ENCODE measurements around the gene DDX39B.
"Not testable (repeated sequence)": the region's sequence is repeated elsewhere in the genome, so short reads cannot be mapped to it uniquely, and the experiment has no call there.

- TF ChIP-seq, protein P1, sequence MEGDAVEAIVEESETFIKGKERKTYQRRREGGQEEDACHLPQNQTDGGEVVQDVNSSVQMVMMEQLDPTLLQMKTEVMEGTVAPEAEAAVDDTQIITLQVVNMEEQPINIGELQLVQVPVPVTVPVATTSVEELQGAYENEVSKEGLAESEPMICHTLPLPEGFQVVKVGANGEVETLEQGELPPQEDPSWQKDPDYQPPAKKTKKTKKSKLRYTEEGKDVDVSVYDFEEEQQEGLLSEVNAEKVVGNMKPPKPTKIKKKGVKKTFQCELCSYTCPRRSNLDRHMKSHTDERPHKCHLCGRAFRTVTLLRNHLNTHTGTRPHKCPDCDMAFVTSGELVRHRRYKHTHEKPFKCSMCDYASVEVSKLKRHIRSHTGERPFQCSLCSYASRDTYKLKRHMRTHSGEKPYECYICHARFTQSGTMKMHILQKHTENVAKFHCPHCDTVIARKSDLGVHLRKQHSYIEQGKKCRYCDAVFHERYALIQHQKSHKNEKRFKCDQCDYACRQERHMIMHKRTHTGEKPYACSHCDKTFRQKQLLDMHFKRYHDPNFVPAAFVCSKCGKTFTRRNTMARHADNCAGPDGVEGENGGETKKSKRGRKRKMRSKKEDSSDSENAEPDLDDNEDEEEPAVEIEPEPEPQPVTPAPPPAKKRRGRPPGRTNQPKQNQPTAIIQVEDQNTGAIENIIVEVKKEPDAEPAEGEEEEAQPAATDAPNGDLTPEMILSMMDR (IDR thresholded peaks at IDR 0.05; ENCODE audit: low read depth, low read length, poor library complexity, severe bottlenecking), result not testable (repeated sequence)
- TF ChIP-seq EZH2phosphoT487 (IDR thresholded peaks at IDR 0.05; ENCODE audit: borderline replicate concordance, low read length), result not testable (repeated sequence)
Measured at GRCh38 chr6:31590691-31591090, 48.9 kb upstream of the DDX39B start.

Measured in DOHH2 (cell line).